Right lobe of liver (tissue), 6 donors: ENCODE data around the gene GSN. TPM values are rescaled to one million over a fixed set of nuclear protein-coding genes. Genes with fewer than 3 reads are reported as not detected.

ENCODE experiments used
- ATAC-seq, 4 donors: fragments of 200-7000 bp; cut with Tn5 transposase; one replicate each; pipeline ENCODE4 v1.9.1; 2020; ENCODE audit warnings: mild to moderate bottlenecking in 4 of 4, moderate library complexity in 4 of 4
- DNase-seq, 3 donors: peaks; one replicate each; pipeline ENCODE4 v3.0.0-alpha.2; 2020
- H3K27ac ChIP-seq, 3 donors: fragments of 200-600 bp; one replicate each; pipeline ENCODE4 v1.8.0; 2022
- H3K27me3 ChIP-seq, 2 donors: fragments of 200-600 bp; one replicate each; pipeline ENCODE4 v1.8.0; 2022
- H3K36me3 ChIP-seq, 4 donors: fragments of 200-600 bp; sonication (generic) in 1 of 4; one replicate each; pipeline versions ENCODE4 v1.5.1 to v1.8.0; 2017 to 2022; ENCODE audit warnings: control low read depth in 1 of 4
- H3K4me1 ChIP-seq, 4 donors: fragments of 200-600 bp; sonication (generic) in 1 of 4; one replicate each; pipeline versions ENCODE4 v1.5.1 to v1.8.0; 2017 to 2022; ENCODE audit warnings: control low read depth in 1 of 4
- H3K4me3 ChIP-seq, 3 donors: fragments of 200-600 bp; one replicate each; pipeline ENCODE4 v1.8.0; 2022
- H3K9me3 ChIP-seq, 4 donors: fragments of 200-600 bp; sonication (generic) in 1 of 4; one replicate each; pipeline versions ENCODE4 v1.5.1 to v1.8.0; 2017 to 2022; ENCODE audit warnings: control low read depth in 1 of 4
- CTCF ChIP-seq, 4 donors: fragments of 200-600 bp in 3 of 4; fragments of 450-650 bp in 1 of 4; IDR thresholded peaks; one replicate each; pipeline versions ENCODE4 v1.5.1 to v1.8.0; 2016 to 2022; ENCODE audit warnings: antibody characterized with exemption in 4 of 4, mild to moderate bottlenecking in 2 of 4
- POLR2A ChIP-seq: fragments of 450-650 bp; IDR thresholded peaks from one replicate; pipeline ENCODE4 v1.6.1; 2017; ENCODE audit warnings: antibody characterized with exemption, mild to moderate bottlenecking
- WGBS: methylation state at CpG from one replicate; pipeline ENCODE4 v1.1.6; 2018; ENCODE audit warnings: low coverage, low lambda C conversion rate; ENCODE audit not compliant: insufficient coverage; ENCODE audit errors: missing lambda C conversion rate; 5-methylcytosine and 5-hydroxymethylcytosine counted together
- intact Hi-C, 2 donors: fragments of 100-400 bp; cut with DNase I; formaldehyde crosslinking; loops; one replicate each; pipeline versions ENCODE4 v1.11.2 to v1.14.1; 2022
- total RNA-seq, 6 experiments: library from RNA; depleted of rRNA in 2 of 6; stranded (reverse); fragments of >200 nt in 2 of 6; fragmentation: NEBNext Ultra II Directional in 3 of 6; extraction: Animal tissue kit (Norgen Biotek cat#: 25700) in 3 of 6; gene quantifications; one replicate each; pipeline versions ENCODE4 v1.1.0 to v1.2.4, GENCODE V29; 2016 to 2023
- donor health status: DM: no; HTN: yes; CAD: no.
- donor health status: DM: no; HTN: no; CAD: no.
- donor health status: DM: no; HTN: no; CAD: no.
- donor health status: DM: no; HTN: yes; CAD: no.
- donor health status: DM: no; HTN: yes; CAD: no.

The GSN gene
- total RNA-seq, 6 experiments from 2014 or later = 23.1 to 96.9 (median 38.8) TPM

DNA sequence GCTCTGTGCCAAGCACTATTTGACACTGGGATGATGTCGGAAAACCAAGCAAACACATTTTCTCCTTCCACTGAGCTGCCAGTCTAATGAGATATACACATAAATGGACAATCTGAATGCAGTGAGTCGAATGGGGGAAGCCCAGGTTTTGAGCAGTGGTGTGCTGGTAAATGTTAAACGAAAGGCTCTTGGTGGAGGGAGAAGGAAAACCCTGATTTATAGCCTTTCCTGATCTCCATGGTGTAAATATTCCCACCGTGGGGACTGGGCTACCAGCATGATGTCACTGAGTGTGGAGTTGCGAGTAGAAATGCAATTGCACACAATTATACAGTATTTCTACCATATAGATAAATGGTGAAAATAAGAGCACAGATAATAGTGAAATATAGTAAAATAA is 5.0 kb upstream of the GSN start:
- H3K27me3 ChIP-seq = no peaks in the 10 kb centered on the region
- no peak for TF ChIP-seq POLR2A
- no peak for TF ChIP-seq CTCF (IDR thresholded peaks at IDR 0.05)
- H3K27ac ChIP-seq = no peak overlapping the region
- 74% methylated on average over 5 of the region's 5 CpGs for WGBS
- DNase-seq (no peak), ATAC-seq (no peak)
- H3K4me3 ChIP-seq = no peak overlapping the region
- intact Hi-C loops = no loop called here
- H3K36me3 ChIP-seq = no peaks in the 10 kb centered on the region
- no peaks in the 10 kb centered on the region for H3K9me3 ChIP-seq
- H3K4me1 ChIP-seq = no peaks in the 10 kb centered on the region

DNA sequence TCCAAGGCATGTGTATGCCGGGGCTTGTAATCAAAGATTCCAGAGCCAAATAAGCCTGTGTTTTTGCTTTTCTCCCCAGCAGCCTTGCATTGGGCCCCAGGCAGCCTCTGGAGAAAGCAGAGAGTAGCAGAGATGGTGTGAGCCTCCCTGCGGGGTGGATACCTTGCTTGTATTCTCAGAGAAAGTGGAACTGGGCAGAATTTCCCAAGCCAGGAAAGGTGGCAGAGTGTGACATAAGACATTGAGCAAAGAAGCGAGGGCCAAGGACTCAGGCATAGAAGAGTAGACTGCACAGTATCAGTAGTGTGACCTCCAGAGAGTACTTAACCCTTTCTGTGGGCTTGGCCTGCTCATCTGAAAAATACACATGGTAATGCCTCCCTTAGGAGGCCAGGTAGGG is 1.6 kb upstream of the GSN start:
- peaks cover 0 to 6% (median 2%) of the 10 kb centered on the region in 4 donors for H3K4me1 ChIP-seq
- no peaks in the 10 kb centered on the region for H3K27me3 ChIP-seq
- intact Hi-C loops = no loop called here
- 78% methylated on average over 3 of the region's 3 CpGs for whole genome bisulfite sequencing
- no peak overlapping the region for H3K4me3 ChIP-seq
- no peak for ATAC-seq
- no peak for DNase-seq
- no peak overlapping the region for H3K27ac ChIP-seq
- H3K9me3 ChIP-seq = no peaks in the 10 kb centered on the region
- no peaks in the 10 kb centered on the region for H3K36me3 ChIP-seq
- TF ChIP-seq POLR2A = no peak
- no peak for TF ChIP-seq CTCF (IDR thresholded peaks at IDR 0.05)

DNA sequence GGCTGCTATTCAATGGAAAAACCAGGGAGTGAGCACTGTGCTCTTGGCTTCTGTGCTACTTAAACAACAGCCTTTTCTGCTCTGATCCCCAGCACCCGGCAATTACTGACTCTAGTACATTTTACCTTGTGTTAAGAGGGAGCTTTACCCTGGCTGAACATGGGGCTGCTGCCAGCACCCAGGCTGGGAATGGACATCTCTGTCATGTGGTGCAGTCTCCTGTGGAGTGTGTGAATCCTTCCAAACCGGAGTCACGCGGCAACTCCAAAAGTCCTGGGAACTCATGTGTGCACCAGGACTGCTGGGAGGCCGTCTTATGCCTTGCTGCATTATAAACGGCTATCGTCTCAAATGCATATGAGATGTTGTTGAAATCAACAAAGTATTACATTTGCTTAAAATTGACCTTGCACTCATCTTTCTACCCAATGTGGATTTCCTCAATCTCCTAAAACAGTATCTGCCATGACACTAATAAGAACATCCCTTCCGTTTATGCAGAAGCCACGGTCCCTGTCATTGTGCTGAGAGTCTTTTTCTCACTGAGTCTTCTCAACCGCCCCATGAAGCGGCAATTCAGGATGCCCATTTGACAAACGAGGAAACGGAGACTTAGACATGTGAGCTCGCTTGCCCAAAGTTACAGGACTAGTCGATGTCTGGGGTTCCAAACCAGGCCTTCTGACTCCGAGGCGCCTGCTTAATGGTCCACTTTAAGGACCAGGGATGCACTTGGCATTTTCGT is 884 bp upstream of the GSN start:
- intact Hi-C loops = no loop called here
- no peak overlapping the region for H3K27ac ChIP-seq
- H3K9me3 ChIP-seq = no peaks in the 10 kb centered on the region
- 92% methylated on average over 11 of the region's 18 CpGs for WGBS
- H3K27me3 ChIP-seq = no peaks in the 10 kb centered on the region
- TF ChIP-seq CTCF (IDR thresholded peaks at IDR 0.05) (no peak), POLR2A (no peak)
- peak overlapping the region in 1 of 3 donors; percentile 73 for H3K4me3 ChIP-seq
- DNase-seq = no peak
- H3K4me1 ChIP-seq = peaks cover 0 to 6% (median 2%) of the 10 kb centered on the region in 4 donors
- ATAC-seq = no peak
- H3K36me3 ChIP-seq = no peaks in the 10 kb centered on the region

- no peaks in the 10 kb centered on the region for H3K9me3 ChIP-seq
- H3K27me3 ChIP-seq = no peaks in the 10 kb centered on the region
- intact Hi-C loops = no loop called here
- peak overlapping the region in 2 of 3 donors; percentile 41 to 68 for H3K27ac ChIP-seq
- no peak for DNase-seq
- WGBS = 17% methylated on average over 2 of the region's 5 CpGs
- peak; percentile 18 to 26 (median 22) for ATAC-seq
- H3K36me3 ChIP-seq = no peaks in the 10 kb centered on the region
- H3K4me3 ChIP-seq = peak overlapping the region; percentile 71 to 73 (median 73)
- TF ChIP-seq CTCF (IDR thresholded peaks at IDR 0.05) (no peak), POLR2A (no peak)
- peaks cover 0 to 6% (median 2%) of the 10 kb centered on the region in 4 donors for H3K4me1 ChIP-seq
These were observed 562 bp downstream of the GSN start for GRCh38 chr9:121268598-121268850.
